Non-pigmented ciliary epithelial cell (primary cell): ENCODE results near the gene FAM20B.
"Not testable (repeated sequence)": the region's sequence is repeated elsewhere in the genome, so short reads cannot be mapped to it uniquely, and the experiment has no call there.

Source experiments
- DNase-seq: peaks from one replicate; pipeline ENCODE4 v3.0.0-alpha.2; 2010; ENCODE audit warnings: low read depth

Gene FAM20B

DNA sequence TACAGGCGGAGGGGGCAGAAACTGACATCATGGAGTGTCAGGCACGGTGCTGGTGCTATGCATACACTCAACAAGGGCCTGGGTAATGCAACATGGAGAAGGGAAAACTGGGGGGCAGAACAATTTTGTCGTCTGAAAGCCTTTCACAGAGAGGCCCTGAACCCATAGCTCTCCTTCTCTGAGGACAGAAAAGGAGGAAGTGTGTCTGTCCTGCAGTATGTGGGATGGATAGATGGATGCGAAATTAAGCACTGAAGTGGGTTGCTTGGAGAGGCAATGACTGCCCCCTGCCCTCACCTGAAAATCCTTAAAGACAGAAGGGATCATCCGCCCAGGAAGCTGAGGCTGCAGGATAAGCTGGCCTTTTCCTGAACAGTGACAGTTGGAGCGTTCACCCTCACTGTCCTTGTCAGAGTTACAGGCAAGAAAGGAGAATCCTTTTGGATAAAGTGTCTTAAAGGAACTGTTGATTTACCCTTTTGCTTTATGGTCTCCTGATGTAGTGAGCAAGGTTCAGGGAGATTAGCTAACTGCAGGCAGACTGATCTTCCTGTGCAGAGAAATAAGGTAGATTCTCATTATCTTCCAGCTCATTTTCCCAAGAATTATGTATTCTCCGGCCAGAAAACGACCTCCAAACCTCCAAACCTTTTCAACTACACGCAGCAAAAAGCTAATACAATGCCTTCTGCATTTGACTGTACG, 1.6 kb upstream of the FAM20B start:
- DNase-seq = no peak

DNA sequence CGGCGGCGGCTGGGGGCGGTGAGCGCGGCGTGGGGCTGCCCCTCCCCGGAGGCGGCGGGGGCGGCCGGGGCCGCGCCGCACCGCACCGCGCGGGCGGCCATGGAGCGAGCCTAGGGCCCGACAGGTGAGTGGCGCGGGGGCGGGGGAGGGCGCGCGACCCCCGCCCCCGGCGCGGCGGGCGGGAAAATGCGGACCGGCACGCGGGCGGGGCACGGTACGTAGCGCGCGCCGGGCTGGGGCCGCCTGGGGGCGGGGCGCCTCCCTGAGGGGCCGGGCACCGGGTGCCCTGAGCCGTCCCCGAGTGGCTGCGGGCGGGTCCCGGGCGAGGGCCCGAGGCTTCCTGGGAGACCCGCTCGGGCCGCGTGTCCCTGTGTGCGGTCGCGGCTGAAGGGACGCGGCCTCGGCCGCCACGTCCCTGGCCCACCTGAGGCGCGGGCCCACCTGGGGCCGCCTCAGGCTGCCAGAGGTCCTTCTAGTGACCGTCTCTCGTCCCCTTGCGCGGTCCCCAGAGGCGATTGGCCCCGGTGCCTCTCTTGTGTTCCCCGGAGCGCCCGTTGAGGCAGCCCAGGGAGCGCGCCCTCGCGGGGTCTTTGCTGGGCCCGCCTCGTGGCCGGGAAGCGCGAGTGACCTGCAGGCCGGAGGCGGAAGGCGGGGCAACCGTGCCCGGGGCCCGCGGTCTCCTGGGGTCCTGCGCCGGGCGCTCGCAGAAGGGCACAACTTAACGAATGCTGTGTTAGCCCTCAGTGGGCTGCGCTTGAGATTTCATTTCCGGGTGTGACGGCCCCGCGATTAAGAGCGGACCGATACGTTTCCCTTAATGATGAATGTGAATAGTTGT, 500 bp downstream of the FAM20B start:
- no peak for DNase-seq

DNA sequence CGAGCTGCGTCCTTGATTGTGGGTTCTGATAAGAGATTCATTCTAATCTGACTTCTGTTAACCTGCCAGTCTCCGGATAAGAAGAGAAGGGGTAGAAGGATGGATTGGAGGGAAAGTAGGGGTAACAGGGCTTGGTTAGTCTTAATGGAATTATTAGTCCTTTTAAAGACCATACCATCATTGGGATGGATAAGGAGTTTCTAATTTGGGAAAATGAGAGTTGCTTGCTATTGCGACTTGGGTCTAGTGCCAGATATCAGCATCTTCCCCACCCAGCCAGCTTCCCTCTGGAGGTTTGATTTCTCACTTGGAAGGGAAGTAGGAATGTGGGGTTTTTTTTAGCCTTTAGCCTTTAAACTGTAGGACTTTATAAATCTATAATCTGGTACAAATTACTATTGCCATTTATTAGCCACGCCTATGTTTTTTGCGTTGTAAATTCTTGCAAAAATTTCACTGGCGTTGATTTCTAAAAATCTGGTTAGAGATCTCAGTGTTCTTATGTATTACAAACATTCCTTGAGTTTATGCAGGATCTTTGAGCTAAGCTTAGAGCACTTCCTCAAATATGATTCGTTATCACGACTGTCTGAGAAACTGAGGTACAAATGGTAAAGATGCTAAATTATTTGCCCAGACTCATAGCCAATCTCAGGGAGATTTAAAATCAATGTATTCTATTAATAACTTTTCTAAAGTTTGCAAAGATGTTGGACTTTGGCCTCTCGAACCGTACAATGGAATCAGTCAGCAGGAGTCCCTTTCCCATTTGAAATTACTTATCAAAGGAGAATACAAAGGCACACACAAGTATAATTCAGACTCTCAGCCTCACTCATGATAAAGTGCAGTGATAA, 1.3 kb downstream of the FAM20B start:
- no peak for DNase-seq

DNA sequence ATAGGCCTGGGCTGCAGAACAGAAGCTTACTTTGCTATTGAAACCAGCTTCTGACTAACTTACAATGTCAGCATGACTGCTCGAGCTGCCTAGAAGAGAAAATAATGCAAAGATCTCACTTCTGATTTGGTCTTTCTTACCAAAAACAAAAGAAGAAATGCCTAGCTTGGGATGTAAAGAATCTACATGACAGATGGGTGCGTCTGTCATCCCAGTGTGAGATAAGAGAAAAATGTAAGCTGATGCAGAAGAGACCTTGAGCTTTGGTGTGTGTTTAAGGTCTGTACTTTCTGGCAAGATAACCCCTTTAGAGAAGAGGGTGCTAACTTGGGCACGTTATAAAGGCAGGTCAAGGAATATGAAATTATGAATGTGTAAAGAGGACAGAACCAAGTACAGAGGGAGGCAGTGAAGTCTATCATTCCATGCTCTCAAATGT, 3.6 kb downstream of the FAM20B start:
- DNase-seq = no peak

DNA sequence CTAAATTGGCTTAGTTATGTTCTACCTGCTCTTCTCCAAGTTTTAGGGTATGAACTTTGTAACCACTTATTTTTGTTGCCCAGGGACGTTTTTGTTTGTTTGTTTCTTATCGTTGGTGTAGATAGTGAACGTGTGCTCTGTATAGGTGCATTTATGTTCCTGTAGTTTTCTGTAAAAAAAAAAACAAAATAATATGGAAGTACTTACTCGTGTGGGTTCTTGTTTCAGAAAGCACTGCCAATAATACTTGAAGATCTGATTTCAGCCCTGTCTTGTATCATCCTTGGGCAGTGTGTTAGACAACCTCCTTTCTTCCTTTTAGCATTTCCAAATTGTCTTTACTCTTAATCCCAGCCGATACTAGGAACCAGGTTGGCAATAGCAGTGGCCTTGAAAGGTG, 4.4 kb downstream of the FAM20B start:
- no peak for DNase-seq

DNA sequence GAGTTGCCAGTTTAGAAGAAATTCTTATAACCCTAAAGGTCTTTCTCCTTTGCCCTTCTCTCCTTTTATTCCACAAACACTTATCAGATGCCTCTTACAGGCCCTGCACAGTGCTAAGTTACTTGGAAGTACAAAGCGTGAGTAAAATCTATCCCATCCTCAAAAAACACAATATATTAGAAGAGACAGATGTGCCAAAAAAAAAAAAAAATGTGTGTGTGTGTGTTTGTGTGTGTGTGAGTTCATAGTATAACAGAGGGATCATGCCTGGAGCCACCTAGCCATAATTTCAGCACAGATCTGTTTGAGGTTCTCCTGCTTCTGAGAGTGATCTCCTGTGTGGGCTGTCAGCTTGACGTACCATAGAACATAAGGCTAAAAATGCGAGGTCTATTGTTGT, 5.0 kb downstream of the FAM20B start:
- no peak for DNase-seq

DNA sequence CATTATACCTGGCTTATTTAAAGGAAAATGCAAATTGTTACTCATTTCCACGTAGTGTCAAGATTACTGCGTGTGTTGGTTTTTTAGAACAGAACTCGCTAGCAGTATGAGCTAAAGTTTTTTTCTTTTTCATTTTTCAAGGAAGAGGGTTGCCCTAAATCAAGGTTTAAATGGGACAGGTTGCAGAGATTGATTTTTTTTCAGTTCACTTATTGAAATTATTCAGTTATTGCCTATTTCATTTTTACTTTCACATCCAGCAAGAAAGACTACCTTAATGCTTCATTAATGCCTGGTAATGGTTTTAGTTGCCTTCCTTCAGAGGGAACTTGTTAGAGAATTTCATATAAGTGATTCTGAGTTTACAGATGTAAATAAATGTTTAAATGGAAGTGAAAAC, 5.6 kb downstream of the FAM20B start:
- no peak for DNase-seq

DNA sequence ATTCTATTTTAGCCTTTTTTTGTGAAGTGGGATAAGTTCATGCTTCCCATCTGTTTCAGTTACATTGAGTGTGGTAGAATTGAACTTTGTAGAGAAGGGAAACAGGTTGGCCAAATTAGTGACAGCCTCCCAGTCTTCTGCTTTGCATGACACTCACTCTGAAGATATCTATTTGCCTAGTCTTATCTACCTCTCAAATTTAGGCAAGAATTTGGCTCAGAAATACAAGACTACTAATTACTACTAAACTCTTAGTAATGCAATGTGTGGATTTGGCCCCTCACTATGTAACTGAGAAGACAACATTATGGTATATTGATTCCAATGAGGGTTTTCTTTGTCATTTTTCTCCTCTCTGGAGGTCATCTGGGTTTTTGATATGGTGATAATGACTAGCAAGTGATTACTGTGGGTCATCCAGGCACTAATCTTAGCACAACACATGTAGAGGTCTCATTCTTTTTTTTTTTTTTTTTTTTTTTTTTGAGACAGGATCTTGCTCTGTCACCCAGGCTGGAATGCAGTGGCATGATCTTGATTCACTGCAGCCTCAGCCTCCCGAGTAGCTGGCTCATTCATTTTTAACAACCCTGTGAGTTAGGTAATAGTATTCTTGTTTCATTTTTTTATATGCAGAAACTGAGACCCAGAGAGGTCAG, 6.3 kb downstream of the FAM20B start:
- DNase-seq = no peak

DNA sequence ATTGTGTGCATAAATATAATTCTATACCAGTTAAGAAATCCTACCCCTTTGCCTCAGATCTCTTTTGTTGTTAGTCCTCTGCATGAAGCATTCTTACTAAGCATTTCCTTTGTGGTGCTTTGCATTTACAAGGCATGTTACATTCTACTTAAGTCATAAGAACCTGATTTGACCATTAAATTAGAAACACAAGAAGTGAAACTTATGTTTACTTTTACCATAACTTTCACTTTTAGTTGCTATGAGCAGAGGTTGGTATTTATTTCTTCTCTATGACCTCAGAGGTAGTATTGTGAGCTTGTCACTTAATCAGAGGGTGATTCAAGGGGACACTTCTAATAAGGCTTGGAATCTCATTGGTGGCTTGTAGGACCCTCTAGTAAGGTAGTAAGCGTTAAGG, 9.0 kb downstream of the FAM20B start:
- peak; percentile 48 for DNase-seq

DNA sequence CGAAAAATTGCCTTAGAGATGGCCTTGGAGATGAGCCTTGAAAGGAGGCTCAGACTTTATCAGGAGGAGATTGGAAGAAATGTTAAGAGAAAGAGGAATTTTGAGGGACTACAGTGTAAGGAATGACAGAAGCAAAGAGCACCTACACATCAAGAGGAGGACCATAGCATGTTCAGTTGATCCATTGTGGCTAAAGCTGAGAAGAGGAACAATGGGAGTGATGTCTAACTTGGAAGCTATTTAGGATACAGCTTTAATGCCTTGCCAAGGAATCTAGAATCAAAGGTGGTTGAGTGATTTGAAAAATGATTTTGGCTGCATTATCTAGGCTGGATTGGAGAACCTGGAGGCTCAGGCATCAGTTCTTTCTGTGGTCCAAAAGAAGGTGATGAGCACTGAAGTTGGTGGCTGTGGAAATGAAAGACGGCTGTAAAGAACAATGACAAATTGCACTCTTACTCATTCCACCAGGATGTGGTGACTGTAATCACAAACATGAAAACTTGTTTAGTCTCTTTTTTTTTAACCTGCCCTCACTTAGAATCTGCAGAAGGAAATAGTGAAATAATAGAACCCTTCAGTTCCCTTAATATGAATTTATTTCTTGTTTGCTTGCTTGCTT, 11.3 kb downstream of the FAM20B start:
- DNase-seq = no peak

DNA sequence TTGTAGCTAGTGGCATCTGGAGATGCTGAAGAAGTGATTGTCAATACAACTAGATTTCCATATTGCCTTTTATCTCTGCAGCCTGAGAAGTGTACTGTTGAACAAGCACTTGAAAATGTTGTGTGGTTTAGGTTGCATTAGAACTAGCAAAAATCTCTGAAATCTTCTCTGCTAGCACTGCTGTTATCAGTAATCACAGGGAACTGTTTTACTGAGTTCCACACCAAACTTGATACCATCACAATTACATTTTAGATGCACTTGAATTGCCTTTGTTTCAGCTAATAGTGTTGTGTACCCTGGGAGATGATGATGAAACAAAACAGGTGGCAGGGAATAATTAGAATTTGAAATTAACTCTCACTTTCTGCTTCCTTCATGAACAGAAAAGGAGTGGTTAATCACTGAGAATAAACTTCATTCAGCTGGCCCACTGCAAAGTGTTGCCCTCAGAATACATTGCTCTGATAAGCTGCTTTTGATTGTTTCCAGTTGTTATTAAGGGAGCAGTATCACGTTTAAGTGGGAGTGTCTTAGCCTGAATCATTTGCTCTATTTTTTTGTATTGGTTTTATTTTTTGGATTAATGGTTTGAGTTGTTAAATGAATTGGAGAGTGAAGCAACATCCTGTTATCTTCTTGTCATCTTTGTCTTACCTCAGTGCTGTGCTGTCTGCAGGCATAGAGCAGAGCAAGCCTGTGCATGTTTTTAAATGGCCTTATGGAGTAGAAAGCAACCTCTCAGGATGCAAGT, 13.0 kb downstream of the FAM20B start:
- no peak for DNase-seq

DNA sequence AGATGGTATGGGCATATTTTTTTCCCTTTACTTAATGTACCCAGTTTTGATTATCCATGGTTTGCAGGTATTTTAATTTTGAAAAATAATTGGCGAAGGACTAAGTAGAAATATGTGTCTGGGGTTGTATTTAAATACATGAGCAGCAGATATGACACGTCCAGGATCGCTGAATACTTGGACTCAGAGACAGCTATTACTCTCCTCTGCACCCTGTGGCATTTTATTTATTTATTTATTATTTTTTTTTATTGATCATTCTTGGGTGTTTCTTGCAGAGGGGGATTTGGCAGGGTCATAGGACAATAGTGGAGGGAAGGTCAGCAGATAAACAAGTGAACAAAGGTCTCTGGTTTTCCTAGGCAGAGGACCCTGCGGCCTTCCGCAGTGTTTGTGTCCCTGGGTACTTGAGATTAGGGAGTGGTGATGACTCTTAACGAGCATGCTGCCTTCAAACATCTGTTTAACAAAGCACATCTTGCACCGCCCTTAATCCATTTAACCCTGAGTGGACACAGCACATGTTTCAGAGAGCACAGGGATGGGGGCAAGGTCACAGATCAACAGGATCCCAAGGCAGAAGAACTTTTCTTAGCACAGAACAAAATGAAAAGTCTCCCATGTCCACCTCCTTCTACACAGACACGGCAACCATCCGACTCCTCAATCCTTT, 13.9 kb downstream of the FAM20B start:
- DNase-seq = not testable (repeated sequence)

DNA sequence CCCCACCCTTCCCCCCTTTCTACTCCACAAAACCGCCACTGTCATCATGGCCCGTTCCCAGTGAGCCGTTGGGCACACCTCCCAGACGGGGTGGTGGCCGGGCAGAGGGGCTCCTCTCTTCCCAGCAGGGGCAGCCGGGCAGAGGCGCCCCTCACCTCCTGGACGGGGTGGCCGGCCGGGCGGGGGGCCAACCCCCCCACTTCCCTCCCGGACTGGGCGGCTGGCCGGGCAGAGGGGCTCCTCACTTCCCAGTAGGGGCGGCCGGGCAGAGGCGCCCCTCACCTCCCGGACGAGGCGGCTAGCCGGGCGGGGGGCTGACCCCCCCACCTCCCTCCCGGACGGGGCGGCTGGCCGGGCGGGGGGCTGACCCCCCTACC, 14.5 kb downstream of the FAM20B start:
- DNase-seq = not testable (repeated sequence)

DNA sequence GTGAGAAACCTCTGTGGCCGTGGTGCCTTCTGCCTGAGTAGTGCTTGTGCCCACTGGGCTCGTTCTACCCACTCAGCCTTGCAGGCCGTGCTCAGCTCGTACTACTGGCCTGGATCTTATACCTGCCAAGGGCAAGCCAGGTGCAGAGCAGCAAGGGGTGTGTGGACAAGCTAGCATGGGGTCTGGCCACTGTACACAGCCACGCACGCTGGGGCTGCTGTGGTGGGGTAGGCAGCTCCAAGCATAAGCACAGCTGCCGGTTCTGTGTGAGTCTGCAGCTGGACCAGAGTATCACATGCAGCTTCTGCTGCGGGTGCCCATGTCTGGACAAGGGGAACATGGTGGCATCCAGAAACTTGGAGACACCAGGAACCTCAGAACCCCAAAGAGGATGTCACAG, 16.4 kb downstream of the FAM20B start:
- no peak for DNase-seq

DNA sequence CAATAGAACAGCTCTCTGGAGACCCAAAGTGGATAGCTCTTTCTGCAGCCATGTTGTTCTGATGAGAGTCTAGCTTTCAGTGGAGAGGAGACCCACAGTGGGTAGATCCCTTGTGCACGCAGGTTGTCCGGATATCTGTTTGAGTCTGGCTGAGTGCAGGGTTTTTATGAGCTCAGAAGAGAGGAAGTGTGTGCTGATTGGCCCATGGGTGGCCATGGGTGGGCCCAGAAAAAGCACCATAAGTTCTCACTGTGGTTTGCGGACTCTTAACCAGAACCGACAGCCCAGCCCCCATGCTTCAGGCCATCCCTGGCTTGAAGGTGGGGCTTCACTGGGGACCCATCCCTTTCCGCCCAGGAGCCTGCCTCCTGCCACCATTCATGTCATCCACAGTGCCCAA, 17.0 kb downstream of the FAM20B start:
- no peak for DNase-seq

DNA sequence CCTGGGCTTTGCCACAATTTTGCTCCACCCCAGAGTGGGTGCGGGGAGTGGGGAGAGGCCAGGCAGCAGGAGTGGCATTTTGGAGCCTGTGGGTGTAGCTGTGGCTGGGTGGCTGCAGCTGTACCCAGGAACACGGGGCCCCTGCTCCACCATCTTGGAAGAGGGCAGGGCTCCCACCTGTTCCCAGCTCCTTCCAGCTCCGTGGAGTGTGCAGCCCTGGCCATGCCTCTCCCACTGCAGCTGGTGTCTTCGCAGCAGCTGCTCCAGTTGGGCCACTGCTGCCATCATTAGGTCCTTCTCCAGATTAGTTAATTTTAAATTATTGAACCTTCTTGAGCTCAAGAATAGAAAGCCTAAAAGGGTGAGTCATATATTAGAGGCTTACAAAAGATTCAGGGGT, 17.6 kb downstream of the FAM20B start:
- DNase-seq = no peak

DNA sequence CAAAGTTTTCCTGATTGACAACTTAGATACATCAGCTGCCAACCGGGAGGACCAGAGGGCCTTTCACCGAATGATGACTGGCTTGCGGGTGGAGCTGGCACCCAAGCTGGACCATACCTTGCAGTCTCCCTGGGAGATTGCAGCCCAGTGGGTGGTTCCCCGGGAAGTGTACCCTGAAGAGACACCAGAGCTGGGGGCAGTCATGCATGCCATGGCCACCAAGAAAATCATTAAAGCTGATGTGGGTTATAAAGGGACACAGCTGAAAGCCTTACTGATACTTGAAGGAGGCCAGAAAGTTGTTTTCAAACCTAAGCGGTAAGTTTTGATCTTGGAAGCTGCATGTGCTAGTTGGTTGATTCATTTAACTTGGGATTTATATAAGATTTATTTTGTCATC, 18.2 kb downstream of the FAM20B start:
- DNase-seq = no peak

DNA sequence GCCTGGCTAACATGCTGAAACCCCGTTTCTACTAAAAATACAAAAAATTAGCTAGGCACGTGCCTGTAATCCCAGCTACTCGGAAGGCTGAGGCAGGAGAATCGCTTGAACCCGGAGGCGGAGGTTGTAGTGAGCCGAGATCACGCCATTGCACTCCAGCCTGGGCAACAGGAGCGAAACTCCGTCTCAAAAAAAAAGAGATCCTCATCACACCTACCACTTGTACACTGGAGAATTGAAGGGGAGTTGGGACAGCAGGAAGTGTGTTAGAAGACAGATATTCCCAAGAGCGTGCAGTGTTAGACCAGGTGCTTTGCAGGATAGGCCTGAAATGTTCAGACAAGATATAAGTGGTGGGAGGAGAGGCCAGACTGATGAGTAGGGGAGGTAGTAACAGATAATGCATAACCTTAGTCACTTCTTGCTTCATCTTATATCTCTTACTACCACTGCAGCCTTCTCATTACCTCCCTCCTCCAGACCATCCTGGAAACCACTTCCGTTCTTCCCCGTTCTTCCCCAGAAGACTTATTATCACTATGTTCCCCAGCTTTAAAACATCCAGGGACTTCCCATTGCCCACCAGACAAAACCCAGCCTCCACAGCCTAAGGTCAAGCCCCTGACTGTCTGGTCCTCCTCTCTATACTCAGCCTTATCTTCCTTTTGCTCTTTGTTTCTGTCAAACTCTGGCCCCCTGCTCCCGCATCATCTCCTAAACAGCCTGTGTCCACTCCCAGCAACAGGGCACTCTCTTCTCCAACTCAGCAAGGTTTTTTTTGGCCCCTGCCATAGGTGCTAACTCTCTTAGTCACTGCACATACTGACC, 21.3 kb downstream of the FAM20B start:
- DNase-seq = no peak

DNA sequence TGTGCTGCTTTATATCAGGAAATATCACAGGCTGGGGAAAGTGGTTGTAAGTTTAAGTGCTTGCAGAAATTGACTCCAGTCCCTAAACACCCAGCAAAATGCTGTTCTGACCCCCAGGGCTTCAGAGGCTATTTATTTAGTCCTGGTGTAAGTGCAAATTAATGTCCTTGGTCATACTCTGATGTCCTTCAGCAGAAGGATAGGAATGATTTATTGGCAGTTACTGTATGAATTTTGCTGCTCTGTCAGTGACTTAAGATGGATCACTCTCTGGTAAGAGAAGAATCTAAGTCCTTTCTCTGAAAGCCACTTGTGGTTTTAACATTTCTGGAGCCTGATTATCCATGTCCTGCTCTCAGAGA, 21.9 kb downstream of the FAM20B start:
- DNase-seq = no peak
